Activated CD8-positive, alpha-beta T cell treated with anti-CD3 and anti-CD28 coated beads, Interleukin-2, amount 10 ng/mL, durations not matched to agents 7 days and 5 days (primary cell): ENCODE data around the gene NT5C. TPM values are rescaled to one million over a fixed set of nuclear protein-coding genes. Genes with fewer than 3 reads are reported as not detected.
"Not testable (repeated sequence)": the region's sequence is repeated elsewhere in the genome, so short reads cannot be mapped to it uniquely, and the experiment has no call there.

Source experiments
- ATAC-seq: fragments of 150-1000 bp; cut with Tn5 transposase; one replicate; pipeline ENCODE4 v1.10.0; 2021; ENCODE audit warnings: moderate library complexity
- CTCF ChIA-PET: fragments of 350-600 bp; sonication (Branson Sonifier 250); formaldehyde crosslinking; loops from one replicate; lab custom pipeline; 2021; ENCODE audit warnings: antibody characterized with exemption; lab: Charles Lee
- POLR2A ChIA-PET: fragments of 350-600 bp; sonication (Branson Sonifier 250); formaldehyde crosslinking; loops from one replicate; lab custom pipeline; 2021; ENCODE audit warnings: antibody characterized with exemption; lab: Charles Lee
- DNase-seq: peaks from one replicate; pipeline ENCODE4 v3.0.0-alpha.2; 2020
- H3K27ac Mint-ChIP-seq: one replicate; pipeline ENCODE4 v1.8.0; 2021; ENCODE audit warnings: mild to moderate bottlenecking, mixed read lengths
- H3K27me3 Mint-ChIP-seq: one replicate; pipeline ENCODE4 v1.8.0; 2021; ENCODE audit warnings: low read depth, mixed read lengths
- H3K36me3 Mint-ChIP-seq: one replicate; pipeline ENCODE4 v1.8.0; 2021; ENCODE audit warnings: low read depth, mixed read lengths
- H3K4me1 Mint-ChIP-seq: one replicate; pipeline ENCODE4 v1.8.0; 2021; ENCODE audit warnings: low read depth, mixed read lengths
- H3K4me3 Mint-ChIP-seq: one replicate; pipeline ENCODE4 v1.8.0; 2021; ENCODE audit warnings: mild to moderate bottlenecking, mixed read lengths
- H3K9me3 Mint-ChIP-seq: one replicate; pipeline ENCODE4 v1.8.0; 2022; ENCODE audit warnings: mixed read lengths; ENCODE audit not compliant: insufficient read depth
- total RNA-seq, 2 experiments: library from RNA; stranded (reverse); gene quantifications; one replicate each; pipeline ENCODE4 v1.2.3, GENCODE V29; 2021

The NT5C gene
- total RNA-seq, 2 experiments from 2014 or later, result 68.5 to 68.8 TPM

- ATAC-seq (no peak), DNase-seq (no peak)
- peaks cover 21% of the 10 kb centered on the region for H3K4me1 Mint-ChIP-seq
- H3K9me3 Mint-ChIP-seq, result no peaks in the 10 kb centered on the region
- no peak overlapping the region for H3K27ac Mint-ChIP-seq
- H3K36me3 Mint-ChIP-seq, result peaks cover 21% of the 10 kb centered on the region
- CTCF ChIA-PET, result interaction anchor here (0.8 to 2.2 kb wide), 4 partner anchors 13 to 45 kb away, joined by 3 to 6 read pairs (median 4); no protein-coding TSS in a partner anchor
- no peak overlapping the region for H3K4me3 Mint-ChIP-seq
- POLR2A ChIA-PET, result interaction anchor here (0.6 kb wide), 1 partner anchor 87 kb away, joined by 3 read pairs; no protein-coding TSS in a partner anchor
- H3K27me3 Mint-ChIP-seq, result no peaks in the 10 kb centered on the region
These were observed 27.9 kb upstream of the NT5C start for GRCh38 chr17:75159196-75160031.

- not testable (repeated sequence) for H3K9me3 Mint-ChIP-seq
These were observed 26.9 kb upstream of the NT5C start for GRCh38 chr17:75158480-75158879.

DNA sequence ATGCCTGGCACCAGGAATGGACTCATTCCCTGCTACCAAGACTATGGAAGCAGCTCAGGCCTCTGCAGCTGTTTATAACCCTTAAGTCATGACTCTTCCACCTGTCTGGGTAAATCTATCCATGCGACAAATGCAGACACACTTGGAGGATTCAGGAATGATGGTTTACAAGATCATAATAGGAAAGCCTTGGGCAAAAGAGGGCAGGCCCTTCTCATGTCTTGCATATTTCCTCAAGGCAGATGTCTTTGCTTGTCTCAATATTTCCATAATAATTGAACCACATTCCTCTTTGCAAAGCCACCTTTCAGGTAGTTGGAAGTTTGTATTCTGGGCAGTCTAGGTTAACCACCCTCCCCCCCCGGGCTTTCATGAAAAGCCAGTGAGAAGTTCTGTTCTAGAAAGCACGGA, 23.7 kb upstream of the NT5C start:
- Mint-ChIP-seq H3K4me1 (peaks cover 31% of the 10 kb centered on the region), H3K27ac (peak overlapping the region; percentile 84), H3K4me3 (peak overlapping the region; percentile 89)

More at GRCh38 chr17:75158480-75158879, 26.9 kb upstream of the NT5C start:
- H3K27me3 Mint-ChIP-seq, H3K27ac Mint-ChIP-seq, POLR2A ChIA-PET, DNase-seq, ATAC-seq, H3K4me3 Mint-ChIP-seq: not testable (repeated sequence)
- CTCF ChIA-PET, result interaction anchor here (0.8 to 2.2 kb wide), 2 partner anchors 14 to 43 kb away, joined by 4 to 6 read pairs; no protein-coding TSS in a partner anchor
- Mint-ChIP-seq H3K4me1 (peaks cover 18% of the 10 kb centered on the region), H3K36me3 (peaks cover 18% of the 10 kb centered on the region)

GRCh38 chr17:75154195-75155106, 22.9 kb upstream of the NT5C start, which contains the start of gene JPT1:
TSS of gene JPT1 (minus strand) at chr17:75154512. CDS start at chr17:75154397, 115 bp downstream.
- peak within 1 kb of the TSS; percentile 92 for H3K27ac Mint-ChIP-seq
- POLR2A ChIA-PET, result interaction anchor here (0.6 to 1.9 kb wide), 32 partner anchors 9 to 286 kb away, joined by 3 to 15 read pairs (median 4); partner anchors contain the start of genes GGA3, KCTD2, MIF4GD and MRPL58
- H3K9me3 Mint-ChIP-seq, result no peaks in the 10 kb centered on the region
- peaks cover 29% of the 10 kb centered on the region for H3K36me3 Mint-ChIP-seq
- H3K4me3 Mint-ChIP-seq, result peak within 1 kb of the TSS; percentile 96
- no peaks in the 10 kb centered on the region for H3K27me3 Mint-ChIP-seq
- CTCF ChIA-PET, result interaction anchor here (0.6 to 1.9 kb wide), 10 partner anchors 9 to 258 kb away, joined by 3 to 12 read pairs (median 4); partner anchors contain the start of gene SUMO2
- DNase-seq, result peak; percentile 99
- peak; percentile 96 for ATAC-seq
- peaks cover 36% of the 10 kb centered on the region for H3K4me1 Mint-ChIP-seq

More for the DNA sequence above, 23.7 kb upstream of the NT5C start:
- Mint-ChIP-seq H3K9me3 (no peaks in the 10 kb centered on the region), H3K27me3 (no peaks in the 10 kb centered on the region), H3K36me3 (peaks cover 26% of the 10 kb centered on the region)
- ChIA-PET POLR2A (interaction anchor here (0.6 to 1.9 kb wide), 25 partner anchors 8 to 285 kb away, joined by 3 to 15 read pairs (median 4); partner anchors contain the start of genes GGA3, MRPL58, MRPS7 and NT5C), CTCF (interaction anchor here (1.0 to 1.9 kb wide), 8 partner anchors 9 to 257 kb away, joined by 3 to 12 read pairs (median 6); partner anchors contain the start of gene SUMO2)
- ATAC-seq (no peak), DNase-seq (no peak)

GRCh38 chr17:75153780-75154194, 22.2 kb upstream of the NT5C start:
- Mint-ChIP-seq H3K36me3 (peaks cover 27% of the 10 kb centered on the region), H3K9me3 (no peaks in the 10 kb centered on the region), H3K27me3 (no peaks in the 10 kb centered on the region), H3K4me3 (peak overlapping the region; percentile 96), H3K4me1 (peaks cover 37% of the 10 kb centered on the region), H3K27ac (peak overlapping the region; percentile 92)
- ATAC-seq (peak; percentile 7), DNase-seq (peak; percentile 49)
- CTCF ChIA-PET, result interaction anchor here (1.8 to 1.9 kb wide), 3 partner anchors 18 to 48 kb away, joined by 6 to 12 read pairs (median 8); no protein-coding TSS in a partner anchor
- POLR2A ChIA-PET, result interaction anchor here (0.6 to 1.9 kb wide), 23 partner anchors 8 to 226 kb away, joined by 3 to 15 read pairs (median 5); partner anchors contain the start of genes GGA3, KCTD2, MIF4GD and MRPL58

DNA sequence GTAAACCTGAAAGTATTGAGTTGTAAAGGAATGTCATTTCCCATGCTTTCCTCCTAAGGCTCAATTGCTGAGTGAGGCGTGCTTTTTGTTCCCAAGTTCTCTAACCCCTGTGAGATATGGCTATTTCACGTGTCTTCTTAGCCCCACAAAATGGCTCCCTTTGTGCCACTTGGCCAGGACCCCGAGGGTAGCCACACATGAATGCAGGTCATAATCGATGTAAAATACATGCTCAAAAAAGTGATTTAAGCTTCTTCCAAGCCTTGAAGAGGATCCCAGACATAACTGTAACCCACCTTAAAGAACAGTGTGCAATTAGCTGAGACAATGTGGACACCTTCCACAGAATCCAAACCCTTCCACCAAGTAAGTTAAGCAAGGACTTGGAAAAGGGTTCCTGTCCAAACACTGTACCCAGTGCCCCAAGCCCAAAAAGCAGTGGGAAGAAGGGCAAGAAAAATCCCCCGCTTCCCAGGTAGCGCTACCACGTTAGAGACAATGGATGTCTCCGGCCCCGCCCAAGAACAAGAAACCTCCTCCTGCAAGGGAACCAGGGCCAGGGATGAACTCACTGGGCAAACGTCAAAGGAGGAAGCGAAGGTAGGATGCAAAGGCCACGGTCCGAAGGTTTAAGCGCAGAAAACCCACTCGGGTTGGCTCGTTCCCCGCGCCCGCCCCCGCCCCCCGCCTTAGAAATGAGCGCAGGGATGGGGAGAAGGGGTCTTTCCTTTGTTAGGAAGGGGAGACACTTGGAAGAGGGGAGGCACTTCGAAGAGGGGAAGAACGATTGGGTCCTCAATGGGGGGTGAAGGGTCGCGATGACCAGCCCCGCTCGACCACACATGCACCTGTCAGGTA, 21.6 kb upstream of the NT5C start:
- Mint-ChIP-seq H3K4me1 (peaks cover 44% of the 10 kb centered on the region), H3K4me3 (peak overlapping the region; percentile 96), H3K9me3 (no peaks in the 10 kb centered on the region), H3K27me3 (no peaks in the 10 kb centered on the region), H3K27ac (peak overlapping the region; percentile 92), H3K36me3 (peaks cover 31% of the 10 kb centered on the region)
- CTCF ChIA-PET, result interaction anchor here (1.1 kb wide), 1 partner anchor 39 kb away, joined by 3 read pairs; no protein-coding TSS in a partner anchor
- POLR2A ChIA-PET, result interaction anchor here (0.6 to 1.6 kb wide), 2 partner anchors 12 to 30 kb away, joined by 3 to 5 read pairs; partner anchors contain the start of gene SUMO2
- no peak for ATAC-seq
- DNase-seq, result peak; percentile 45

DNA sequence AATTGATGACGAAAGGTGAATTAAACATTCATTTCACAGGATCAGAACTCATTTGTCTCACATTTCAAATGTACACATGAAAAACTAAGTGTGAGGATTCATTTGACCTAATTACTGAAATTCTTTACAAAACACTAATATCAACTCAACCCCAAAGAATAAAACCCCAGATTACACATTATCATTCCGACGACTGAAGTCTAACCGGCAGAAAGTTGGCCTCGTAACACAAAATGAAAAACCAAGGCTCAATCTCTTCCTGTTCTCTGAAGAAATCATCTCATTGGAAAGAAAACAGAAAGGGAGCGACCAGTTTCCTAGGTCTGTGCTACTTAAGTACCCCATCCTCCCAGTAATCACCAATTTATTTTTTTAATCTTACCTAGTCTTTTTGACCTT, 21.0 kb upstream of the NT5C start:
- Mint-ChIP-seq H3K36me3 (peaks cover 38% of the 10 kb centered on the region), H3K27me3 (no peaks in the 10 kb centered on the region), H3K27ac (peak overlapping the region; percentile 92), H3K4me3 (peak overlapping the region; percentile 96), H3K9me3 (no peaks in the 10 kb centered on the region), H3K4me1 (peaks cover 44% of the 10 kb centered on the region)
- ChIA-PET CTCF (interaction anchor here (1.1 kb wide), 1 partner anchor 38 kb away, joined by 3 read pairs; no protein-coding TSS in a partner anchor), POLR2A (no interaction called here)
- ATAC-seq (no peak), DNase-seq (no peak)

- Mint-ChIP-seq H3K4me1 (peaks cover 42% of the 10 kb centered on the region), H3K27ac (peak overlapping the region; percentile 92), H3K4me3 (peak overlapping the region; percentile 96), H3K36me3 (peaks cover 41% of the 10 kb centered on the region), H3K9me3 (no peaks in the 10 kb centered on the region), H3K27me3 (no peaks in the 10 kb centered on the region)
- no peak for ATAC-seq
- ChIA-PET CTCF (interaction anchor here (1.1 to 2.8 kb wide), 3 partner anchors 29 to 49 kb away, joined by 3 to 12 read pairs (median 3); no protein-coding TSS in a partner anchor), POLR2A (no interaction called here)
- DNase-seq, result no peak
These were observed 20.4 kb upstream of the NT5C start for GRCh38 chr17:75151930-75152329.

GRCh38 chr17:75147878-75148546, 16.5 kb upstream of the NT5C start:
- Mint-ChIP-seq H3K4me3 (no peak overlapping the region), H3K36me3 (peaks cover 63% of the 10 kb centered on the region), H3K27ac (peak overlapping the region; percentile 9), H3K9me3 (no peaks in the 10 kb centered on the region), H3K27me3 (no peaks in the 10 kb centered on the region), H3K4me1 (peaks cover 29% of the 10 kb centered on the region)
- POLR2A ChIA-PET, result interaction anchor here (0.6 kb wide), 1 partner anchor 117 kb away, joined by 3 read pairs; no protein-coding TSS in a partner anchor
- DNase-seq (no peak), ATAC-seq (no peak)
- CTCF ChIA-PET, result interaction anchor here (0.8 to 1.9 kb wide), 4 partner anchors 17 to 53 kb away, joined by 3 to 12 read pairs (median 6); no protein-coding TSS in a partner anchor
